H1 (cell line): Measurements from ENCODE around the gene MCEE. TPM values are rescaled to one million over a fixed set of nuclear protein-coding genes. Genes with fewer than 3 reads are reported as not detected.

Source experiments
- CEBPB ChIP-seq: IDR thresholded peaks from 2 replicates; pipeline ENCODE4 v1.6.1; 2012; ENCODE audit warnings: low read depth, low read length
- CHD7 ChIP-seq: fragments of 300-600 bp; sonication (generic); IDR thresholded peaks from 2 replicates; pipeline ENCODE4 v1.7.1; 2012; ENCODE audit warnings: low read length, moderate library complexity, mild to moderate bottlenecking, inconsistent platforms; ENCODE audit not compliant: insufficient replicate concordance
- CTCF ChIP-seq, 3 experiments: IDR thresholded peaks; 1 replicate in 2 of 3; 2 replicates in 1 of 3; pipeline versions ENCODE4 v1.5.1 to v1.6.1; 2011; ENCODE audit warnings: low read length in 3 of 3, mild to moderate bottlenecking in 3 of 3, inconsistent platforms in 2 of 3, low read depth in 1 of 3, moderate library complexity in 1 of 3; ENCODE audit not compliant: insufficient read depth in 1 of 3; ENCODE audit errors: control extremely low read depth in 1 of 3
- GTF2F1 ChIP-seq: IDR thresholded peaks from 2 replicates; pipeline ENCODE4 v1.6.1; 2012; ENCODE audit warnings: low read depth, low read length, improper control_type of control experiment, borderline replicate concordance
- HDAC6 ChIP-seq: IDR thresholded peaks from one replicate; pipeline ENCODE4 v1.7.1; 2012; ENCODE audit warnings: low read depth, mild to moderate bottlenecking, inconsistent platforms, low read length, moderate library complexity
- POU5F1 ChIP-seq: IDR thresholded peaks from 2 replicates; pipeline ENCODE4 v1.6.1; 2011; ENCODE audit warnings: low read depth, mild to moderate bottlenecking, low read length, moderate library complexity
- RNF2 ChIP-seq: fragments of 200-900, 300-1000 bp; sonication (generic); IDR thresholded peaks from 2 replicates; pipeline ENCODE4 v1.7.1; 2016; ENCODE audit warnings: borderline replicate concordance, low read depth, mild to moderate bottlenecking, antibody characterized with exemption, low read length; ENCODE audit not compliant: poor library complexity, severe bottlenecking; ENCODE audit errors: missing control alignments
- RXRA ChIP-seq: IDR thresholded peaks from 2 replicates; pipeline ENCODE4 v1.6.1; 2011; ENCODE audit warnings: low read depth, mild to moderate bottlenecking, low read length, moderate library complexity; ENCODE audit not compliant: insufficient read depth
- TAF7 ChIP-seq: optimal IDR thresholded peaks from 2 replicates; pipeline ENCODE3; 2011; ENCODE audit warnings: low read depth, mild to moderate bottlenecking, inconsistent platforms, low read length, moderate library complexity, borderline replicate concordance
- polyA plus RNA-seq, 7 experiments: library from polyadenylated mRNA; depleted of rRNA in 3 of 7; stranded (reverse) in 5 of 7; unstranded in 2 of 7; fragments of >200 nt in 5 of 7; fragments of 200-250 nt in 2 of 7; gene quantifications; 1 replicate in 5 of 7; 2 replicates in 1 of 7; 4 replicates in 1 of 7; pipeline versions ENCODE4 v1.2.1 to v1.2.3, GENCODE V29; 2011 to 2013; ENCODE audit warnings: missing spikeins in 2 of 7, mixed read lengths in 2 of 7
- total RNA-seq: library from RNA; stranded (reverse); fragmentation: NEBNext Ultra II Directional; extraction: Animal tissue kit (Norgen Biotek cat#: 25700); gene quantifications from 2 replicates; pipeline ENCODE4 v1.2.1, GENCODE V29; 2021

MCEE gene
- total and polyA plus RNA-seq, 2 of the 8 experiments (the other 6 are each of a cell fraction or from before 2014, with no cell fraction given), result 7.3 to 14.1 TPM

GRCh38 chr2:71101656-71102055 lies 28.4 kb downstream of the MCEE start (continued):
- TF ChIP-seq CHD7 (no peak), CTCF (IDR thresholded peaks at IDR 0.05; ENCODE audit: control extremely low read depth in 1 of 3, insufficient read depth in 1 of 3, low read depth in 1 of 3, low read length in 3 of 3) (no peak), POU5F1 (no peak), HDAC6 (no peak), TAF7 (no peak), RXRA (no peak), CEBPB (no peak), RNF2 (no peak), GTF2F1 (no peak)
